IPS-18c (cell line): ENCODE results near the gene MOV10L1.

Source experiments
- H3K4me3 ChIP-seq: 2 replicates; pipeline ENCODE4 v1.7.0; 2013; ENCODE audit warnings: low read depth, mild to moderate bottlenecking, low read length, moderate library complexity; ENCODE audit not compliant: insufficient read depth
- H3K9me3 ChIP-seq: one replicate; pipeline ENCODE4 v1.6.1; 2013; ENCODE audit warnings: mild to moderate bottlenecking, low read length, moderate library complexity; ENCODE audit not compliant: control insufficient read depth, insufficient read depth

Gene MOV10L1

DNA sequence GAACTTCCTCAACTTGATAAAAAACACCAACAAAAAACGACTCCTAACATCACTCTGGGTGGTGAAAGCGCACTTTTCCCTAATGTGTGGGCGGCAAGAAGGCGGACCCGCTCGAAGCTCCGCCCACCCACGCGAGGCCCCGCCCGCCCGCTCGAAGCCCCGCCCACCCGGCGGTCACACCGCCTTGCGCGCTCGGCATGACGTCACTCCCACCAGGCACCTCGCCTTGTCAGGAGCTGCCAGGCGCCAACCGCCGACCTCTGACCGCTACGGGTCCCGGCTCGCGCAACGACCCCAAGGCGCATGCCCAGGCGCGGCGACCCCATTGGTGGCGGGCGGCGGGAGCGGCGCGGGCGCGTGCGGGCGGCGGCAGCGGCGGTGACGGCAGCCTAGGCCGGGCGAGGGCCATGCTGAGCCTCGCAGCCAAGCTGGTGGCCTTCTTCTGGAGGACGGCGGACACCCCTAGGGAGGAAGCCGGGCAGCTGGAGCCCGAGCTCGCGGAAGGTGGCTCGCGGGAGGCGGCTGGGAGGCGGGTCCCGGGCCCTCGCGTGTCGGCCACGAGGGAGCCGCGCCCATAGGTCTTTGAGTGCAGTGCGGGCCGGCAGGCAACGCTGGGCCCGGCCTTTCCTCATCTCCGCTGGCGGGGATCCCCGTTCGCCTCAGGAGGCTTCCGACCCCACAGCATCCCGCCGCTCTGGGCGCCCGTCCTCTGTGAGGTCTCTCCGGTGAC lies at the start of gene MOV10L1:
MOV10L1 (plus strand) TSS at position 325 of the 730 bp plus-strand sequence; CDS start at position 408, 83 bp downstream.
- H3K9me3 ChIP-seq = no peaks in the 10 kb centered on the region
- no peak within 1 kb of the TSS for H3K4me3 ChIP-seq

DNA sequence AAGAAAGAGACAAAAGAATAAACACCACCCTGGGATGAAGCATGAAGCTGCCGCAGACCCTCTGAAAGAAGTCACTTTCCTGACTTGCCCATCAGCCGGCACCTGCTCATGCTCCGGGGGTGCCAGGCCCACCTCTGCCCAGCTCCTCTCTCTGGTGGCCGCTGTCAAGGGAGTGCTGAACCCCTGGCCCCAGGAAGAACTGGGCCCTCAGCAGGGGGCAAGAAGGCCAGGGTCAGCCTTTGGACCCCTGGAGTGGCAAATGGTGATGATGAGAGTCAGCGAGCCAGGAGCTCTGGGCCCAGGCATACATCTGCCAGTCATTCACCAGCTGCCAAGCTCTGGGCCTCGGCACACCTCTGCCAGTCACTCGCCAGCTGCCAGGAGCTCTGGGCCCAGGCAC lies 49.1 kb upstream of the MOV10L1 start:
- H3K4me3 ChIP-seq = no peak overlapping the region
- no peaks in the 10 kb centered on the region for H3K9me3 ChIP-seq

DNA sequence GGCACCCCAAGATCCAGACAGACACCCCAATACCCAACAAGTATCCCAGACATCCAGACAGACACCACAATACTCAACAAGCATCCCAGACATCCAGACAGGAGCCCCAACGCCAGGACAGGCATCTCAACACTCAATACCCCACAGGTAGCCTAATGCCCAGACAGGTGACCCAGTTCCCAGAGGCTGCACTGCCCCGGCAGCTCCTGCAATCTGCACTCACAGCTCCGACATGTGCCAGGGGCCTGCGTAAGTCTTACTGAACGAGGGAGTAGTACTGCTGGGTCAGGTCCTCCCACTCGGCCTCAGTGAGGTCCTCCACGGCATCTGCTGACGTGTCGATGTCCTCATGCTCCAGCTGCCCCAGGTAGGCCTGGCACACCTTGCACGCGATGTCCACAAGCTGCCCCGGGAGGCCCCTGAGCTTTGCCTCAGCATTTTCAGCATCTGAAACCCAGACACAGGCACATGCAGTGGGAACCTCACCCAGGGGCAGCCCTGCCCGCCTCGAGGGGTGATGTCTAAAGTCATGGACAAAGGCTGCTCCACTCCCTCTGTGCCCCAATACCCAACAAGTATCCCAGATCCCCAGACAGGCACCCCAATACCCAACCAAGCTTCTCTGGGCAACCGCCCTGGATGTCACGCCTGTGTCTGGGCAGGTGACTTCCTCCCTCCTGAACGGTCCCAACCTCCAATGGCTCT lies 48.3 kb upstream of the MOV10L1 start:
- H3K4me3 ChIP-seq = no peak overlapping the region
- H3K9me3 ChIP-seq = peaks cover 2% of the 10 kb centered on the region

DNA sequence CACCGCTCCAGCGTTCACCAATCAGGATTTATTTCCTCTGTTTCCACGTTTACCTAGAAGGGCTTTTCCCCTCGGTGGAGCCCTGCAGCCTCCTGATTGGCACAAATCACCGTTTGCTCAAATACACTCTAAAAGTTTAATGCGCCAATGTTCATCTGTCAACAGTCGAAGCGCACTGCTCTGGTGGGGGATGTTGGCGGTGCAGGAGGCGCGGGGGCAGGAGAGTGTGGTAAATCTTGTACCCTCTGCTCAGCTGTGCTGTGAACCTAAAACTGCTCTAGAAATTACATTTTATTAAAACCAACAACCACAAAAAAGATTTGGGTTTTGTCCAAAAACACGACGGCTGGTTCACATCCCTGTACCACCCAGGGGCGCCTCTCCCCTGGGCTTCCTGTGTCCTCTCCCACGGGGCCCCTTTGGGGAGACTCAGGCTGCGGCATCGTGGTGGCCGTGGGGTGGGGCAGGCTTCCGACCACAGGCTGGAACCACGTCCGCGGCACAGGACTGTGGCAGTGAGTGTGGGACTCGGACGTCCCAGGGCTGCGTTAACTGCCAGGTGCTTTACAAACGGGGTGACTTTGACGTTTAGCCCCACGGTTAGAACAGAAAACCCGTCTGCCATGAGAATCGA lies 45.2 kb upstream of the MOV10L1 start:
- no peak overlapping the region for H3K4me3 ChIP-seq

DNA sequence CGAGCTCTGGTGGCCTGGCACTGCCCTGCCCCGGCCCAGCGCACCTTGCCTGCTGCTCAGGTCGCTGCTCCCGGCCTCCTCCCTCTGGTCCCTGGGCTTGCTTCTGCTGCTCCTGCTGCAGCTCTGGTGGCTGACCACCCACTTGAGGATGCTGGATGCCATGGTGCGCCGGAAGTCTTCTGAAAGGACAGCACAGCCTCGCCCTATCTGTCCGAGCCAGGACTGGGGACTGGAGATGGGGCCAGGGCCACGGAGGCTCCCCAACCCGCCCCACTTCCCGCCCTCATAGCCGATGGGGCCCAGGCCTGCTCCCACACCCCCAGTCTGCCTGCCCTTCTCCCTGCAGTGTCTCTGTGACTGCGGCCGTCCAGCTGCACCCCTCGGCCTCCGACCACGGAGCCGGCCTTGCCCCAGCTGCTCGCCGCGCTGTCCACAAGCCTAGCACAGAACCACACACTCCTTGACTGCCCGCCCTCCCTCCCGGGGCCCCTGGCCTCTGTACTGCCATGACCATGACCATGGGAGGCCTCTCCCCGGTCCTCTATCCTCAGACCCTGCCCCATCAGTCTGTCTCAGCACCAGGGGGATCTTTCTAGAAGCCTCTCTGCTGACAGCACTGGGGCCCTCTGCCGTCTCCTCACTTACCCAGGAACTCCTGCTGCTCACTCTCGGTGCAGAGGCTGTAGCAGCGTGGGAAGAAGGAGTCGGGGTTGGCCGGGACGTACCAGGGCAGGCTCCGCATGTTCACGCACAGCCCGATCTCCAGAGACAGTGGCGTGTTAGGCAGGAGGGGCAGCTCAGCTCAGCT lies 44.4 kb upstream of the MOV10L1 start:
- Histone ChIP-seq H3K4me3 (no peak overlapping the region), H3K9me3 (peaks cover 2% of the 10 kb centered on the region)

More for the DNA sequence above, 45.2 kb upstream of the MOV10L1 start:
- H3K9me3 ChIP-seq = peaks cover 2% of the 10 kb centered on the region

DNA sequence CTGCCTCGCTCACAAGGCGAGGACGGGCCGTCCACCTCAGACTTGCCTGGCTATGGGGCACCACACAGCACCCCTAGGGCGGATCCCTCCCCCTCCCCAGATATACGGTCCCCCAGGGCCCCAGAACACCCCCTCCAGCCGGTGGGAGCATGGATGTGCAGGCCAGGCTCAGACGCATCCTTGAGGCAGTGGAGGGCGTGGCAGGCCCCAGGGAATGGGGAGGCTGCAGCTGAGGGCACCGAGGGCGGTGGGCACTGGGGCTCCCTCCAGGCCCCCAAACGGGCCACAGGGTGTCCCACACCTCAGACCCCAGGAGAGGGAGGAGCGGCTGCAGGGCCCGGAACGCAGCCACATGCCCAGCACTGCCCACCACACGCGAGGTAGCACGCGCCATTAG lies 43.8 kb upstream of the MOV10L1 start:
- Histone ChIP-seq H3K4me3 (no peak overlapping the region), H3K9me3 (peaks cover 2% of the 10 kb centered on the region)

DNA sequence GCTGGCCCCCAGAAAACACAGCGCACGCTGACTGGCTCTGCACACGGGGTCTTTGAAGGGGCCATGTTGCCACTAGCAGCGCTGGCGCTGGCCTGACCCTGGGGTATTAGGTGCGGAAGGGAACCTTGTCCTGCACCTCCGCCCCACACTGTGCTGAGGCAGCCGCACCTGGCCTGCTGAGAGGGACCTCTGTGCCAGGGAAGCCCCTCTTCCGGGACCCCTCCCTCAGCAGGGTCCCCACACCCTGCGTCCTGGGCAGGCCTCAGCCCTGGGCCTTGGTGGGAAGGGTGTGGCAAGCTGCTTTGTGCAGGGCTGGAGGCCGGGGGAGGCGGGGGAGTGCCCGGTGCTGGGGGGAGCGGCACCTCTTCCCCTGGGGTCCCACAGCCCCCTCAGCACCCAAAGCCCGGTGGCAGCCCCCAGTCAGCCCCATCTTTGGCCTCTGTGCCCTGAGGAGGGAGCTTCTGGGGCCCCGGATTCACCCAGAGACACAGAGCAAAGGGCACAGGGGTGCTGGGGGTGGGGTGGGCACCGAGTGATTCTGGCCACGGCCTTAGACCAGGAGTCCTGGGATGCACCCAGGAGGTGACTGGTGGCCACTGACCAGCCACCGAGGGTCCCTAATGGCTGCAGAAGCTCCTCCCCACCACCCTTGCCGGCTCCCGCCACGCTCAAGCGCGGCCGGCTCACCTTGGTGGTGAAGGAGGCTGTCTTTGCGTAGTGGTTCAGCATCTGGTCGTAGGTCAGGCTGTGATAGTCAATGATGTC lies 43.1 kb upstream of the MOV10L1 start:
- Histone ChIP-seq H3K4me3 (no peak overlapping the region), H3K9me3 (peaks cover 2% of the 10 kb centered on the region)

DNA sequence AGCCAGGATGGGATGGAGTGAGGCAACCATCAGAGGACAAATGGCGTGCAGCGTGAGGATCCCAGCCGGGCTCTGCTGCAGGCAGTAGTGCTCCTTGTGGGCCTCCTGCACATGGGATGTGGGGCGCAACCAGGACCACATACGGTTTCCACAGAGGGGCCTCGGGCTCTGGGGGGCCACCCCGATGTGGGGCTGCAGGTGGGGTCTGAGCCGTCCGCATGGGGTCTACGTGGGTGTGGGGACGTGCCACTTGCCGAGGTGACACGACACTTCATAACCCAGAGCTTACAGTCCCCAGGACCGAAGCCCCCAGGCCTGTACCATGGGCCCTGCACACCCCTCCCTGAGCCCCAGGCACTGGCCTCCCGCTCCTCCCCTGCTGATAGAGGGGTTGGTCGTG lies 42.5 kb upstream of the MOV10L1 start:
- Histone ChIP-seq H3K9me3 (peaks cover 4% of the 10 kb centered on the region), H3K4me3 (no peak overlapping the region)

DNA sequence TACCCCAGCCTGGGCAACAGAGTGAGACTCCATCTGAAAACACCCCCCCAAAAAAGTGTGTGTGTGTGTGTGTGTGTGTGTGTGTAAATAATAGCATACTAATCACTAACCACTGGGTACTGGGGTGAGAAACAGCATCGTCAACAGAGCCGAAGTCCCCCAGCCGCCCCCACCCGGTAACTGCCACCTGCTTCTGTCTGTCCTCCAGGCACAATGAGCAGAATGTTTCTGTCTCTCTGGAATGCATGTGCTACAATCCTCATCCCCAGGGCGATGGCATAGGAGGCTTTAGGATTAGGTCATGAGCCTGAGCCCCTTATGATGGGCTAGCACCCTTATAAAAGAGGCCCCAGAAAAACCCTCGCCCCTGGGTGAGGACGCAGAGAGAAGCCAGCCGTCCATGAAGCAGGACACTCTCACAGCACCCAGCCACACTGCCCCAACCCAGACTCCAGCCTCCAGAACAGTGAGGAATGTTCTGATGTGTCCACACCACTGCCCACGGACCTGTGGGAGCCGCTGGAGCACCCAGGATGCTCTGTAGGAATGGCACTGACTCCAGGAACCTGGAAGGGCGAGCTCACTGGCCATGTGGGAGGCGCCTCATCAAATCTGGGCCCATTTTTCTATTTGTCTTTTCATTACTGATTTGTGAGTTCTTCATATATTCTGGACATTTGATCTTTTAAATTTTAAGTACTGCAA lies 41.6 kb upstream of the MOV10L1 start:
- Histone ChIP-seq H3K9me3 (peaks cover 4% of the 10 kb centered on the region), H3K4me3 (no peak overlapping the region)

DNA sequence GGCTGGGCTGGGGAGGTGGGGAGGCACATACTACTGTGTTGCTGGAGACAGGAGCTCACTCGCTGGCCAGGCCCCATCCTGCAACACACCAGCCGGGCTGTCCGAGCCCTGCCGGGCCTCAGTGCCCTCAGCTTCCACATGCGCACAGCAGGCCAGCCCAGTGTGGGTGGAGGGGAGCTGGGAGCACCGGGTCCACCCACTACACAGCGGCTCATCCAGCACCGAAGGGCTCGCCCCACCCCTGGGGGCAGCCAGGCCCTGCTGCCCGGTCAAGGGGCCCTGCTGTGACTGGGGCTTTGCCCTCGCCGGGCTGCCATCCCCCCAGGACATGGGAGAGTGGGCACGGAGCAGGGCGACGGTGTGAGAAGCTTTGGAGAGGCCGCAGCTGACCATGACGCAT lies 41.0 kb upstream of the MOV10L1 start:
- H3K9me3 ChIP-seq = peaks cover 4% of the 10 kb centered on the region
- no peak overlapping the region for H3K4me3 ChIP-seq

DNA sequence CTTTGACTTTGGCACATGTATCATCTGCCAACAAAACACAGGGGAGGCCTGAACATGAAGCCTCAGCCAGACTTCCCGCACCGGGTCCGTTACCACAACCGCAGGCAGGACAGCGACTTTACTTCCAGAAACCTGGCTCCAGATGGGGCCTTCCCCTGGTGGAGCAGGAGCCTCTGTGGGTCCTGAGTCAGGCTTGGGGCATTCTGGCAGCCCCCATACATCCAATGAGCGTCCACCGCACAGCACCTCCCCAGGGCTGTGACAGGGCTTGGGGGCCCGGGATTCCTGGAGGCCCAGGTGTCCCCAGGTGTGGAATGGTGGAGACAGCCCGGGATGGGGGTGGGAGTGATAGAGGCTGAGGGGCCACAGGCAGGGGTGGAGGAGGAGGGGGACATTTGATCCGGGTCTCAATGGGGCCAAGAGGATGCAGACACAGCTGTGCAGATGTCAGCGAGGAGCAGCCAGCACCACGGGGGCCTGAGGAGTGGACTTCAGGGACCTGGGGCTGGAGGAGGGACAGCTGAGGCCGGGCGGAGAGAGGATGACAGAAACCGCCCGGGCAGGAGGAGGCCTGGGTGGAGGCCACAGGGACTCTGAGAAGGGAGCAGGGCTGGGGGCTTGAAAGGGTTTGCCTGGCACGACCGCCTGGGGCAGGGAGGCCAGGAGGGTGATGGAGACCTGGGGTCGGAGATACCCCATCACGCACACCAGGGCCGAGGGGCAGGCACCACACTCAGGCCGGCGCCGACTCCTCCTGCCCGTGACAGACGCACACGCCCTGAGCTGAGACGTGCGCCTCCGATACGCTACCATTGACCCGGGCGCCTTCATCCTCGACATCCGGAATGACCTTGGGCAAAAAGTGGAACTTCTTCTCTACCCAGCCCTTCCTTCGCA lies 40.3 kb upstream of the MOV10L1 start:
- peaks cover 4% of the 10 kb centered on the region for H3K9me3 ChIP-seq
- no peak overlapping the region for H3K4me3 ChIP-seq

DNA sequence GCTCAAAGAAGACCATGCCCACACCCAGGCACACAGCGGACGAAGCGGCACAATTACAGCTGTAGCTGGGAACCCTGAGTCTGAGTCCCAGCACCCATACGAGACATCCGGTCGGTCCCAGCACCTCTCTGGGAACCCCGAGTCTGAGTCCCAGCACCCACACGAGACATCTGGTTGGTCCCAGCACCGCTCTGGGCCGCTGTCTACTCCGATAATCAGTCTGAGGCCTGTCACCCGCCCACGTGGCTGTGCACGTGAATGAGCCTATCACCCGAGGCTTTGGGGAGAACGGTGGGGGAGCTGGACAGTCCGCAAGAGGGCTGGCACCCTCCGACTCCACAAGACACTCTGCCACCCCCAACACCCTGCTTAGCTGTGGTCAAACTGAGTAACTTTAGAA lies 37.9 kb upstream of the MOV10L1 start:
- Histone ChIP-seq H3K9me3 (peaks cover 2% of the 10 kb centered on the region), H3K4me3 (no peak overlapping the region)

DNA sequence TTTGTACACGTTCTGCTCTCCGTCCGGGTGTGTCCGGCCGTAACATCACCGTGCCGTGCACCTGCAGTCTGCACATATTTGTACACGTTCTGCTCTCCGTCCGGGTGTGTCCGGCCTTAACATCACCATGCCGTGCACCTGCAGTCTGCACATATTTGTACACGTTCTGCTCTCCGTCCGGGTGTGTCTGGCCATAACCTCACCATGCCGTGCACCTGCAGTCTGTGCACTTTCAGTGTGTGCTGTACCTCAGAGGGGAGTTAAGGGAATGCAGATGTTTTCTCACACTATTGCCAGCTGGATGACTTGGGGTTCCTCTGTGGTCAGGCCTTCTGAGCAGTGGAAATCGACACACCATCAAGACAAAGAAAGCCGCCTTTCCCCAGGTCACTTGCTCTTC lies 35.9 kb upstream of the MOV10L1 start:
- Histone ChIP-seq H3K4me3 (no peak overlapping the region), H3K9me3 (peaks cover 2% of the 10 kb centered on the region)

DNA sequence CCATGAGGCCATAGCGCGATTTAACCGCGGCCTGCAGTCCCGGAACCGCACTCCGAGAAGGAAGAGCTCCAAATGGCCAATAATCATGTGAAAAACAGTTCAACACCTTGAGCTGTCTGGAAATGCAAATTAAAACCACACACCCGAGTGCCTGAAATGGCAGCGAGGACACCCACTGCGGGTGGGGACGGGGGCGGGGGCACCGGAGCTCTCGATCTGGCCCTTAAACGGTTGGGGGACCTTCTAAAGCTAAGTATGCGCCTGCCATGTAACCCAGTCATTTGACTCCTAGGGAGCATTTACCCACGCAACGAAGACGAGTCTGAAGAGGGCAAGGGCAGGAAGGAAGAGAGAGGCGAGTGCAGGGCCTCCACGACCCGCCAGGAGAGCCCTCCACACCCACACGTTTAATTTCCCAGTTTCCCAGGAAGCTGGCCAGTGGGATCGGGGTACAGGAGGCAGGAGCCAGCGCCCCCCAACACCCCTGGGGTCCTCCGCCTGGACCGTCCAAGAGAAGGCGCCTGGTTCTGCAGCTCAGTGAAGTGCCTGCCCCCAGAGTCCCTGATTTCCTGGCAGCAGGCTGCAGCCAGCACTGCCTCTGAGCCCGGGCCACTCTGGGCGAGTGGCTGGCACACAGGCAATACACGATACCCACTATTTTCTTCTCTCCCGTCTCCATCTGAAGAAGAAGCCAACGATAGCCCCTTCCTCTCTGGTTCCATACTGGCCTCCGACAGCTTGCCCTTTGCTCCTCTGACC lies 33.4 kb upstream of the MOV10L1 start:
- Histone ChIP-seq H3K9me3 (peaks cover 2% of the 10 kb centered on the region), H3K4me3 (no peak overlapping the region)
